Measurements from ENCODE around the gene TMEM200A.

GRCh38 chr6:130417951-130418350 lies 52.1 kb downstream of the TMEM200A start:
- TF ChIP-seq, protein P1, sequence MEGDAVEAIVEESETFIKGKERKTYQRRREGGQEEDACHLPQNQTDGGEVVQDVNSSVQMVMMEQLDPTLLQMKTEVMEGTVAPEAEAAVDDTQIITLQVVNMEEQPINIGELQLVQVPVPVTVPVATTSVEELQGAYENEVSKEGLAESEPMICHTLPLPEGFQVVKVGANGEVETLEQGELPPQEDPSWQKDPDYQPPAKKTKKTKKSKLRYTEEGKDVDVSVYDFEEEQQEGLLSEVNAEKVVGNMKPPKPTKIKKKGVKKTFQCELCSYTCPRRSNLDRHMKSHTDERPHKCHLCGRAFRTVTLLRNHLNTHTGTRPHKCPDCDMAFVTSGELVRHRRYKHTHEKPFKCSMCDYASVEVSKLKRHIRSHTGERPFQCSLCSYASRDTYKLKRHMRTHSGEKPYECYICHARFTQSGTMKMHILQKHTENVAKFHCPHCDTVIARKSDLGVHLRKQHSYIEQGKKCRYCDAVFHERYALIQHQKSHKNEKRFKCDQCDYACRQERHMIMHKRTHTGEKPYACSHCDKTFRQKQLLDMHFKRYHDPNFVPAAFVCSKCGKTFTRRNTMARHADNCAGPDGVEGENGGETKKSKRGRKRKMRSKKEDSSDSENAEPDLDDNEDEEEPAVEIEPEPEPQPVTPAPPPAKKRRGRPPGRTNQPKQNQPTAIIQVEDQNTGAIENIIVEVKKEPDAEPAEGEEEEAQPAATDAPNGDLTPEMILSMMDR (IDR thresholded peaks at IDR 0.05), result no peak
- TF ChIP-seq POLR2AphosphoS5 (IDR thresholded peaks at IDR 0.05), result no peak
- TF ChIP-seq POLR2A (IDR thresholded peaks at IDR 0.05), result no peak

Measured in upper lobe of left lung (tissue), 4 donors.